CD4-positive, alpha-beta memory T cell (primary cell): ENCODE measurements around the gene ZNF524. TPM values are rescaled to one million over a fixed set of nuclear protein-coding genes. Genes with fewer than 3 reads are reported as not detected.

Source experiments
- CTCF ChIA-PET: fragments of 350-600 bp; sonication (Branson Sonifier 250); formaldehyde crosslinking; loops from one replicate; lab custom pipeline; 2021; ENCODE audit warnings: inconsistent platforms; ENCODE audit not compliant: partially characterized antibody; lab: Charles Lee
- POLR2A ChIA-PET: fragments of 350-600 bp; sonication (Branson Sonifier 250); formaldehyde crosslinking; loops from one replicate; lab custom pipeline; 2021; ENCODE audit not compliant: partially characterized antibody; lab: Charles Lee
- DNase-seq, 5 donors: peaks; one replicate each; pipeline versions ENCODE4 v3.0.0 to v3.0.0-alpha.2; 2020 to 2022; ENCODE audit warnings: mixed read lengths in 1 of 5
- H3K27ac ChIP-seq: one replicate; pipeline ENCODE4 v1.7.0; 2013; ENCODE audit warnings: low read depth, low read length
- H3K27me3 ChIP-seq: 2 replicates; pipeline ENCODE4 v1.7.0; 2013; ENCODE audit warnings: mild to moderate bottlenecking, low read length, moderate library complexity; ENCODE audit not compliant: insufficient read depth
- H3K36me3 ChIP-seq: 2 replicates; pipeline ENCODE4 v1.7.0; 2013; ENCODE audit warnings: mild to moderate bottlenecking, low read length, moderate library complexity; ENCODE audit not compliant: insufficient read depth
- H3K4me1 ChIP-seq: 2 replicates; pipeline ENCODE4 v1.7.0; 2013; ENCODE audit warnings: mild to moderate bottlenecking, low read length, moderate library complexity; ENCODE audit not compliant: insufficient read depth
- H3K4me3 ChIP-seq, 2 donors: one replicate each; pipeline ENCODE4 v1.7.0; 2013; ENCODE audit warnings: low read length in 2 of 2, mild to moderate bottlenecking in 1 of 2
- H3K9me3 ChIP-seq, 2 donors: one replicate each; pipeline ENCODE4 v1.7.0; 2013; ENCODE audit warnings: low read length in 2 of 2, control low read depth in 1 of 2; ENCODE audit not compliant: control insufficient read depth in 1 of 2
- H3K27ac Mint-ChIP-seq, 7 donors: one replicate each; pipeline ENCODE4 v1.8.0; 2020 to 2021; ENCODE audit warnings: mixed read lengths in 7 of 7, mild to moderate bottlenecking in 6 of 7, inconsistent platforms in 3 of 7, moderate library complexity in 3 of 7
- H3K27me3 Mint-ChIP-seq, 2 donors: one replicate each; pipeline ENCODE4 v1.8.0; 2020 to 2021; ENCODE audit warnings: mixed read lengths in 2 of 2
- H3K36me3 Mint-ChIP-seq, 2 donors: one replicate each; pipeline ENCODE4 v1.8.0; 2020 to 2021; ENCODE audit warnings: mixed read lengths in 2 of 2, inconsistent platforms in 1 of 2, mild to moderate bottlenecking in 1 of 2
- H3K4me1 Mint-ChIP-seq, 4 donors: one replicate each; pipeline ENCODE4 v1.8.0; 2020 to 2021; ENCODE audit warnings: mixed read lengths in 4 of 4, mild to moderate bottlenecking in 1 of 4
- H3K4me3 Mint-ChIP-seq, 8 donors: one replicate each; pipeline ENCODE4 v1.8.0; 2020 to 2021; ENCODE audit warnings: mixed read lengths in 8 of 8, mild to moderate bottlenecking in 7 of 8, moderate library complexity in 6 of 8, inconsistent platforms in 3 of 8
- H3K9me3 Mint-ChIP-seq, 8 donors: one replicate each; pipeline ENCODE4 v1.8.0; 2020 to 2021; ENCODE audit warnings: mixed read lengths in 8 of 8, mild to moderate bottlenecking in 5 of 8, inconsistent platforms in 3 of 8, moderate library complexity in 1 of 8
- intact Hi-C: fragments of 100-400 bp; cut with micrococcal nuclease; formaldehyde crosslinking; loops from one replicate; pipeline ENCODE4 v1.15.1; 2023
- polyA plus RNA-seq, 2 donors: library from polyadenylated mRNA; unstranded; fragments of 300-500 nt; fragmentation: Illumina TruSeq; gene quantifications; one replicate each; pipeline ENCODE4 v1.2.3, GENCODE V29; 2021
- total RNA-seq, 2 experiments: library from RNA; stranded (reverse); gene quantifications; one replicate each; pipeline ENCODE4 v1.2.3, GENCODE V29; 2021

ZNF524 gene
- total and polyA plus RNA-seq, 4 experiments from 2014 or later = 26.2 to 40.1 (median 32.6) TPM

- ChIA-PET POLR2A (interaction anchor here (0.7 to 9.9 kb wide), 9 partner anchors 11 to 160 kb away, joined by 3 to 91 read pairs (median 9); partner anchors contain the start of genes CCDC106, FIZ1, U2AF2 and ZNF524), CTCF (interaction anchor here (0.7 to 3.8 kb wide), 7 partner anchors 10 to 169 kb away, joined by 3 to 17 read pairs (median 5); partner anchors contain the start of genes ZNF784 and ZNF865)
- peaks cover 50 to 79% (median 61%) of the 10 kb centered on the region in 4 donors for H3K4me1 Mint-ChIP-seq
- no peaks in the 10 kb centered on the region for H3K27me3 Mint-ChIP-seq
- H3K27ac ChIP-seq = peak overlapping the region; percentile 100
- peaks cover 14 to 28% of the 10 kb centered on the region in 2 donors for H3K36me3 Mint-ChIP-seq
- H3K9me3 ChIP-seq = no peaks in the 10 kb centered on the region
- intact Hi-C loops = loop anchor here (10.0 kb wide), 1 partner anchor 382 kb away; the partner anchor contains the start of gene PPP6R1
- H3K4me1 ChIP-seq = peaks cover 60% of the 10 kb centered on the region
- peak in 1 of 5 donors; percentile 5 for DNase-seq
- H3K27me3 ChIP-seq = no peaks in the 10 kb centered on the region
- peak overlapping the region; percentile 96 to 100 (median 100) for H3K4me3 Mint-ChIP-seq
- H3K27ac Mint-ChIP-seq = peak overlapping the region; percentile 98 to 100 (median 100)
- no peaks in the 10 kb centered on the region for H3K36me3 ChIP-seq
- no peak overlapping the region for H3K4me3 ChIP-seq
- peaks cover 0 to 4% (median 0%) of the 10 kb centered on the region in 8 donors for H3K9me3 Mint-ChIP-seq
Measured at GRCh38 chr19:55636723-55637122, 36.6 kb downstream of the ZNF524 start.

- intact Hi-C loops = loop anchor here (10.0 kb wide), 1 partner anchor 383 kb away; the partner anchor contains the start of gene PPP6R1
Measured at GRCh38 chr19:55637534-55637933, 37.4 kb downstream of the ZNF524 start.

GRCh38 chr19:55638864-55639359 lies 38.8 kb downstream of the ZNF524 start:
- no peaks in the 10 kb centered on the region for H3K9me3 ChIP-seq
- Mint-ChIP-seq H3K9me3 (peaks cover 0 to 4% (median 0%) of the 10 kb centered on the region in 8 donors), H3K27me3 (no peaks in the 10 kb centered on the region), H3K27ac (peak overlapping the region; percentile 53 to 95 (median 88)), H3K4me1 (peaks cover 52 to 80% (median 64%) of the 10 kb centered on the region in 4 donors), H3K36me3 (peaks cover 14 to 32% of the 10 kb centered on the region in 2 donors), H3K4me3 (peak overlapping the region in 7 of 8 donors; percentile 40 to 88 (median 64))
- ChIA-PET CTCF (interaction anchor here (0.7 to 3.8 kb wide), 6 partner anchors 12 to 135 kb away, joined by 3 to 17 read pairs (median 3); no protein-coding TSS in a partner anchor), POLR2A (interaction anchor here (1.0 to 9.9 kb wide), 5 partner anchors 9 to 39 kb away, joined by 3 to 91 read pairs (median 30); partner anchors contain the start of genes CCDC106, FIZ1, U2AF2 and ZNF524)
- H3K27ac ChIP-seq = no peak overlapping the region
- no peak overlapping the region for H3K4me3 ChIP-seq
- H3K36me3 ChIP-seq = no peaks in the 10 kb centered on the region
- no peaks in the 10 kb centered on the region for H3K27me3 ChIP-seq
- DNase-seq = peak; percentile 51 to 76 (median 54)
- intact Hi-C loops = loop anchor here (10.0 kb wide), 1 partner anchor 384 kb away; the partner anchor contains the start of gene PPP6R1
- H3K4me1 ChIP-seq = peaks cover 59% of the 10 kb centered on the region

More at GRCh38 chr19:55637534-55637933, 37.4 kb downstream of the ZNF524 start:
- H3K36me3 ChIP-seq = no peaks in the 10 kb centered on the region
- peak overlapping the region in 6 of 7 donors; percentile 11 to 100 (median 68) for H3K27ac Mint-ChIP-seq
- H3K9me3 Mint-ChIP-seq = peaks cover 0 to 4% (median 0%) of the 10 kb centered on the region in 8 donors
- H3K27me3 Mint-ChIP-seq = no peaks in the 10 kb centered on the region
- H3K27me3 ChIP-seq = no peaks in the 10 kb centered on the region
- ChIA-PET CTCF (interaction anchor here (0.8 to 3.8 kb wide), 9 partner anchors 9 to 170 kb away, joined by 3 to 17 read pairs (median 4); partner anchors contain the start of gene ZNF865), POLR2A (interaction anchor here (0.7 to 9.9 kb wide), 8 partner anchors 10 to 161 kb away, joined by 3 to 91 read pairs (median 9); partner anchors contain the start of genes CCDC106, FIZ1, U2AF2 and ZNF524)
- peak overlapping the region in 7 of 8 donors; percentile 52 to 100 (median 72) for H3K4me3 Mint-ChIP-seq
- no peaks in the 10 kb centered on the region for H3K9me3 ChIP-seq
- peaks cover 59% of the 10 kb centered on the region for H3K4me1 ChIP-seq
- H3K4me1 Mint-ChIP-seq = peaks cover 47 to 76% (median 59%) of the 10 kb centered on the region in 4 donors
- no peak overlapping the region for H3K27ac ChIP-seq
- H3K36me3 Mint-ChIP-seq = peaks cover 14 to 28% of the 10 kb centered on the region in 2 donors
- peak in 1 of 5 donors; percentile 16 for DNase-seq
- H3K4me3 ChIP-seq = no peak overlapping the region

- Histone ChIP-seq H3K4me1 (peaks cover 65% of the 10 kb centered on the region), H3K27me3 (no peaks in the 10 kb centered on the region), H3K36me3 (peaks cover 3% of the 10 kb centered on the region), H3K27ac (peak overlapping the region; percentile 69), H3K4me3 (peak overlapping the region in 1 of 2 donors; percentile 83), H3K9me3 (no peaks in the 10 kb centered on the region)
- Mint-ChIP-seq H3K4me1 (peaks cover 48 to 79% (median 64%) of the 10 kb centered on the region in 4 donors), H3K9me3 (peaks cover 0 to 2% (median 0%) of the 10 kb centered on the region in 8 donors), H3K27me3 (no peaks in the 10 kb centered on the region), H3K27ac (peak overlapping the region; percentile 75 to 95 (median 93)), H3K4me3 (peak overlapping the region; percentile 68 to 82 (median 77)), H3K36me3 (peaks cover 10 to 31% of the 10 kb centered on the region in 2 donors)
- POLR2A ChIA-PET = interaction anchor here (0.7 to 9.9 kb wide), 8 partner anchors 9 to 1772 kb away, joined by 3 to 91 read pairs (median 4); partner anchors contain the start of genes FIZ1, ISOC2, MYADM and U2AF2
- DNase-seq = peak; percentile 73 to 80 (median 74)
- intact Hi-C loops = loop anchor here (1.0 to 5.0 kb wide), 4 partner anchors 8 to 523 kb away; partner anchors contain the start of genes PPP1R12C, UBE2S and ZNF865
- CTCF ChIA-PET = interaction anchor here (0.9 to 3.0 kb wide), 6 partner anchors 9 to 172 kb away, joined by 3 to 12 read pairs (median 4); partner anchors contain the start of gene ZNF865
Measured at GRCh38 chr19:55640043-55640576, 40.0 kb downstream of the ZNF524 start.

- Histone ChIP-seq H3K4me3 (peak within 1 kb of the TSS; percentile 78 to 83), H3K9me3 (no peaks in the 10 kb centered on the region), H3K27ac (peak within 1 kb of the TSS; percentile 69), H3K36me3 (peaks cover 7% of the 10 kb centered on the region), H3K4me1 (peaks cover 59% of the 10 kb centered on the region), H3K27me3 (no peaks in the 10 kb centered on the region)
- CTCF ChIA-PET = interaction anchor here (1.0 to 3.0 kb wide), 4 partner anchors 9 to 173 kb away, joined by 3 to 12 read pairs (median 5); no protein-coding TSS in a partner anchor
- POLR2A ChIA-PET = interaction anchor here (1.0 to 9.9 kb wide), 6 partner anchors 13 to 1773 kb away, joined by 3 to 91 read pairs (median 6); partner anchors contain the start of genes FIZ1, ISOC2, MYADM and U2AF2
- H3K4me3 Mint-ChIP-seq = peak within 1 kb of the TSS; percentile 82 to 94 (median 88)
- peaks cover 14 to 30% of the 10 kb centered on the region in 2 donors for H3K36me3 Mint-ChIP-seq
- peak within 1 kb of the TSS; percentile 79 to 95 (median 94) for H3K27ac Mint-ChIP-seq
- H3K27me3 Mint-ChIP-seq = no peaks in the 10 kb centered on the region
- peaks cover 44 to 78% (median 61%) of the 10 kb centered on the region in 4 donors for H3K4me1 Mint-ChIP-seq
- peak; percentile 35 to 66 (median 54) for DNase-seq
- peaks cover 0 to 1% (median 0%) of the 10 kb centered on the region in 8 donors for H3K9me3 Mint-ChIP-seq
- intact Hi-C loops = loop anchor here (1.0 to 5.0 kb wide), 4 partner anchors 8 to 524 kb away; partner anchors contain the start of genes PPP1R12C, UBE2S and ZNF865
Measured at GRCh38 chr19:55640577-55641425, 40.7 kb downstream of the ZNF524 start, which contains the start of gene ZNF580. TSS of gene ZNF580 (plus strand) at chr19:55641002. CDS start at chr19:55642509, 1,507 bp downstream.
